GM21717 (cell line): ENCODE data around the gene LOXL3.
A peak's percentile ranks its signal among the peaks of the same experiment; 100 is the strongest.

ENCODE experiments used
- ATAC-seq: cut with Tn5 transposase; IDR thresholded peaks from one replicate; pipeline ENCODE4 v1.9.1; 2021; ENCODE audit warnings: mild to moderate bottlenecking, moderate library complexity; ENCODE audit not compliant: unreplicated experiment

Gene LOXL3

GRCh38 chr2:74511104-74511989 is 42.4 kb downstream of the LOXL3 start:
- ATAC-seq, result no peak

- no peak for ATAC-seq
Observed at GRCh38 chr2:74510272-74510671, 43.5 kb downstream of the LOXL3 start.

- ATAC-seq, result peak; percentile 10
Observed at GRCh38 chr2:74507926-74508520, 45.7 kb downstream of the LOXL3 start.

GRCh38 chr2:74507145-74507925 is 46.4 kb downstream of the LOXL3 start, which contains the start of gene PCGF1:
Gene PCGF1, minus strand, starts transcription at chr2:74507695. Its CDS starts 27 bp downstream, at chr2:74507668.
- ATAC-seq, result peak; percentile 91

- ATAC-seq, result no peak
Observed at GRCh38 chr2:74505448-74506246, 48.1 kb downstream of the LOXL3 start.

GRCh38 chr2:74504591-74504990 is 49.2 kb downstream of the LOXL3 start:
- ATAC-seq, result no peak

GRCh38 chr2:74503506-74504475 is 50.0 kb downstream of the LOXL3 start:
- ATAC-seq, result no peak

GRCh38 chr2:74502720-74503505 is 50.8 kb downstream of the LOXL3 start:
- no peak for ATAC-seq

GRCh38 chr2:74502147-74502719 is 51.5 kb downstream of the LOXL3 start:
- no peak for ATAC-seq

- no peak for ATAC-seq
Observed at GRCh38 chr2:74501335-74502071, 52.2 kb downstream of the LOXL3 start.

GRCh38 chr2:74500578-74500946 is 53.2 kb downstream of the LOXL3 start:
- no peak for ATAC-seq

- ATAC-seq, result no peak
Observed at GRCh38 chr2:74499940-74500577, 53.7 kb downstream of the LOXL3 start.

GRCh38 chr2:74499267-74499939 is 54.3 kb downstream of the LOXL3 start, which contains the start of gene LBX2:
Gene LBX2, minus strand, starts transcription at chr2:74499603. Its CDS starts 66 bp downstream, at chr2:74499537.
- ATAC-seq, result no peak

- ATAC-seq, result no peak
Observed at GRCh38 chr2:74498500-74499266, 55.1 kb downstream of the LOXL3 start.

- no peak for ATAC-seq
Observed at GRCh38 chr2:74497777-74498499, 55.8 kb downstream of the LOXL3 start.
